Activated T-cell treated with anti-CD3 and anti-CD28 coated beads, Interleukin-2, amount 50 U/mL, for 24 hours (primary cell): Measurements from ENCODE around the gene MRPL21.

Experiments used
- DNase-seq: peaks from one replicate; pipeline ENCODE4 v3.0.0-alpha.2; 2020
- H3K27ac Mint-ChIP-seq: 2 replicates; pipeline ENCODE4 v1.8.0; 2020; ENCODE audit warnings: mild to moderate bottlenecking, mixed read lengths
- H3K27me3 Mint-ChIP-seq: 2 replicates; pipeline ENCODE4 v1.8.0; 2020; ENCODE audit warnings: mixed read lengths
- H3K36me3 Mint-ChIP-seq: 2 replicates; pipeline ENCODE4 v1.8.0; 2020; ENCODE audit warnings: low read depth, mixed read lengths
- H3K4me1 Mint-ChIP-seq: 2 replicates; pipeline ENCODE4 v1.8.0; 2020; ENCODE audit warnings: low read depth, mixed read lengths
- H3K4me3 Mint-ChIP-seq: 2 replicates; pipeline ENCODE4 v1.8.0; 2020; ENCODE audit warnings: mild to moderate bottlenecking, moderate library complexity, mixed read lengths
- H3K9me3 Mint-ChIP-seq: 2 replicates; pipeline ENCODE4 v1.8.0; 2020; ENCODE audit warnings: mixed read lengths

The MRPL21 gene

DNA sequence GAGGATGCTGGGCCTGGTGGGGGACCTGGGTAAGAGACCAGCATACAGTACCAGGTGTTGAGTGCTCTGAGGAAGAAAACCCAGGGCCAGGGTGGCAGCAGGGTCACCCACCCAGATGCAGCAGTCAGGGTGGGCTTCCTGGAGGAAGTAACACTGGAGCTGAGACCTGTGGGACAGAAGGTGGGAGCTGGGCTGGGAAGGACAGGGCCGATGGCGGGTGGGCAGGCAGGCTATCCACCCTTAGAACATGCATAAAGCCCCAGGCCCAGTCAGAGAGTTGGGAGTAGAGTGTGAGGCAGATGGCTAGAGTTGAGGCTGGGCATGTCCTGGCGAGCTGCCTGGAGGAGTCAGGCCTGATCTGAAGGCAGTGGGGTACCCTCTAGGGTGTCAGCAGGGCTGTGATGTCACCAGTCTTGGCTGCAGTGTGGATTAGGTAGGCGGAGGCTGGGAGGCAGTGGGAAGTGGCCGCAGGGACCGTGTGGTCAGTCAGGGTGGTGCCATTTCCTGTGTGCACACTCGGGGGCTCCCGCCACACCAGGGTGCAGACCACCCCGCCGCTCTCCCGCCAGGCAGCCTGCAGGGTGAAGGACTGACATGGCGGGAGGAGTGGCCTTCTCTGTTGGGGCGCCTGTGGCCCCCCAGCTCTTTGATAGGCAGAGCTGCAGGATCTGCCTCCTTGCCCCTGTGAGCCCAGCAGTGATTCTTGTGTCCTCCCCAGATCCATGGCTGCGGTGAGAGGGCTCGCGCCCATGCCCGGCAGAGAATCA lies 35.4 kb upstream of the MRPL21 start:
- Mint-ChIP-seq H3K36me3 (peaks cover 72% of the 10 kb centered on the region), H3K9me3 (no peaks in the 10 kb centered on the region), H3K27me3 (no peaks in the 10 kb centered on the region), H3K4me1 (no peaks in the 10 kb centered on the region), H3K27ac (peak overlapping the region; percentile 28), H3K4me3 (no peak overlapping the region)
- DNase-seq = no peak

DNA sequence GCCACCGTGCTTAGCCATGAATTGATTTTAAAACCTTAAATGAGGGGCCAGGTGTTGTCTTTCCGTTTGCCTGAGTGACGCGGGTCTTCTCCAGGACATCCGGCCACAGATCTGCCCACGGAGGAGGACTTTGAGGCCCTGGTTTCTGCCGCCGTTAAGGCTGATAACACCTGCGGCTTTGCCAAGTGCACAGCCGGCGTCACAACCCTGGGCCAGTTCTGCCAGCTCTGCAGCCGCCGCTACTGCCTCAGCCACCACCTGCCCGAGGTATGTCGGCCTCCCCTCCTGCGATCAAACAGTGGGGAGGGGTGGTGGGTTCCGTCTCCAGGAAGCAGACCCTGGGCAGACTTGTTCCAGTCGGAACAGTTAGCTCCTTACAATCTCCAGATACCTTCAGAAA lies 34.5 kb upstream of the MRPL21 start:
- H3K36me3 Mint-ChIP-seq = peaks cover 78% of the 10 kb centered on the region
- H3K4me3 Mint-ChIP-seq = no peak overlapping the region
- no peaks in the 10 kb centered on the region for H3K27me3 Mint-ChIP-seq
- H3K27ac Mint-ChIP-seq = no peak overlapping the region
- no peak for DNase-seq
- H3K9me3 Mint-ChIP-seq = no peaks in the 10 kb centered on the region
- no peaks in the 10 kb centered on the region for H3K4me1 Mint-ChIP-seq

DNA sequence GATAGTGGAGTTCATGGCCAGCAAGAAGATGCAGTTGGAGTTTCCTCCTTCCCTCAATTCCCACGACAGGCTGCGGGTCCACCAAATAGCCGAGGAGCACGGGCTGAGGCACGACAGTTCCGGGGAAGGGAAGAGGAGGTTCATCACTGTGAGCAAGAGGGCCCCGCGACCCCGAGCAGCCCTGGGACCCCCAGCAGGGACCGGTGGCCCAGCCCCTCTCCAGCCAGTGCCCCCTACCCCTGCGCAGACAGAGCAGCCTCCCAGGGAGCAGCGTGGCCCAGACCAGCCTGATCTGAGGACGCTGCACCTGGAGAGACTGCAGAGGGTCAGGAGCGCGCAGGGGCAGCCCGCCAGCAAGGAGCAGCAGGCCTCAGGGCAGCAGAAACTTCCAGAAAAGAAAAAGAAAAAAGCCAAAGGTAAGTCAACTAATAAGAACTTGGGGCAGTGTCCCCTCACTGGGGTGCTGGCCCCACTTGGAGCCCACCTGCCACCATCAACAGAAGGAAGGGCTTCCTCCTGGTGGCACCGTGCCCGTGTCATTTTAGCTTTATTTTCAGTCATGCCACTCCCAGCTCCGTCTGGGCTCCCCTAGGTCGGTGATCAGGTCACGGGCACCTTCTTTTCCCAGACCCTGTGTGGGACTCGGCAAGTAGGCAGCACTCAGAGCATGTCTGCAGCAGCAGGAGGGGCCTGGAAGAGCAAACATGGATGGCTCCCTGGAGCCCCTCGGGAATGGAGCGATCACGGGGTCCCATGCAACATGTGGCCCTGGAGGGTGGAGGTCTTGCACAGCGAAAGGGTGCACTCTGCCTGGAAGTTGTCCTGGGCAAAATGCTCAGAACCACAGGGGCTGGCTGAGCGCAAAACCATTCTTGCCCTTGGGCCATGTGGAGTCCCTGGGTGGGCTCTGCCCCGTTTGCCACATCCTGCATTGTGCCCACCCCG lies 33.3 kb upstream of the MRPL21 start:
- H3K36me3 Mint-ChIP-seq = peaks cover 84% of the 10 kb centered on the region
- H3K27ac Mint-ChIP-seq = no peak overlapping the region
- H3K4me1 Mint-ChIP-seq = no peaks in the 10 kb centered on the region
- no peaks in the 10 kb centered on the region for H3K27me3 Mint-ChIP-seq
- DNase-seq = no peak
- H3K9me3 Mint-ChIP-seq = no peaks in the 10 kb centered on the region
- H3K4me3 Mint-ChIP-seq = no peak overlapping the region

DNA sequence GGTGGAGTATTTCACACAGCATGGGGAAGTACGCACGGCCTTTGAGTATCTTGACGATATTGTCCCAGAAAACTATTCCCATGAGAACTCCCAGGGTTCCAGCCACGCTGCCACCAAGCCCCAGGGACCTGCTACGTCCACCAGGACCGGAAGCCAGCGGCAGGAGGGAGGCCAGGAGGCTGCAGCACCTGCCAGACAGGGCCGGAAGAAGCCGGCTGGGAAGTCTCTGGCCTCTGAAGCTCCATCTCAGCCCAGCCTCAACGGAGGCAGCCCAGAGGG lies 32.7 kb upstream of the MRPL21 start:
- Mint-ChIP-seq H3K27me3 (no peaks in the 10 kb centered on the region), H3K4me1 (no peaks in the 10 kb centered on the region), H3K9me3 (no peaks in the 10 kb centered on the region), H3K27ac (no peak overlapping the region), H3K4me3 (no peak overlapping the region), H3K36me3 (peaks cover 87% of the 10 kb centered on the region)
- no peak for DNase-seq

DNA sequence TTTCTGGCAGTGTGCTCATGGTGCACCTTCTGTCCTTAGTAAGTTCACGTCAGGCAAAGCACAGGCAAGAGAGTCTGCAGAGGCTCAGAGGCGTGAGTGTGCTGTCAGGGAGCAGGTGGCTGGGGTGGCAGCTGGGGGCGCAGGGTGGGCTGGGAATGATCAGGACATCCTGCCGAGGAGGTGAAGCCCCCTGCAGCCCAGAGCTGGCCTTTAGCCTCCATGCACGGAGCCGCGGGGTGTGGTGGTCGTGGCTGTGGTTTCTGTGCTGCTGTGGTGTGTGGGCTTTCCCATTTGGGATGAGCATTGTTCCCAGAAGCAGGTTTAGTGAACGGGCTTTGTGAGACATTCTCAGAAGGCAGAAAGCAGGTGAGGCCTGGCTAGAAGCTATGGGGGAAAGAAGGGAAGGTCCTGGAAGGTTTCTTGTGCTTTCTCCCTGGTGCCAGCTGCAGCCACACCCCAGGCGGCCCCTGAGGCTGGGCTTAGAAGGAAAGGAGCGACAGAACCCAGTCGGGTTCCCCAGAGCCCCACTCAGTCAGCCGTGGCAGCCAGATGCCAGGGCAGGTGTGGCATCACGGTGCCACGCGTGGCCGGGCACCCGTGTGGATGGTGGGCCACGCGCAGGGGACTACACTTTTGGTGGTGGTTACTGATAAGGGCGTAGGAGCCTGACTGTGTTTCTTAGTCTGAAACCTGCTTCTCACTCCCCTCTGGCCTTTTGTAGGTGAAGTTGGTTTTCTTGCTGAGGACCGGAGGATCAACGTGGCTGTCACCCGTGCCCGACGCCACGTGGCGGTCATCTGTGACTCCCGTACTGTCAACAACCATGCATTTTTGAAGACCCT lies 32.1 kb upstream of the MRPL21 start:
- Mint-ChIP-seq H3K27me3 (no peaks in the 10 kb centered on the region), H3K4me1 (no peaks in the 10 kb centered on the region), H3K27ac (no peak overlapping the region), H3K9me3 (no peaks in the 10 kb centered on the region), H3K4me3 (no peak overlapping the region), H3K36me3 (peaks cover 85% of the 10 kb centered on the region)
- DNase-seq = no peak

DNA sequence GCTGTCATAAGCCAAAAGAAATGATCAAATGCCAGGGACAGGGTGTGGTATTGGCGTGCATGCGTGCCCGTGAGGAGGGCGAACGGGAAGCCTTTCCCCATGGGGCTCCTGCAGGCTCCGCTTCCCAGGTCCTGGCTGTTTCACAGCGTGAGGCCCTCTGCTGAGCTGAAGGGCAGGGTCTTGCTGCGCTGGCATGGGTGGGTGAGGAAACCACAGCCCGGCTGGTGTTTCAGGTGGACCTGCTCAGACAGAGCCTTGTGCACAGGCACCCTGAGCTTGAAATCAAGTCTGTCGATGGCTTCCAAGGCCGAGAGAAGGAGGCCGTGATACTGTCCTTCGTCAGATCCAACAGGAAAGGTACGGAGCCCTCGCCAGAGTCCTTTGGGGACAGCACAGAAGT lies 31.4 kb upstream of the MRPL21 start:
- Mint-ChIP-seq H3K4me3 (no peak overlapping the region), H3K27me3 (no peaks in the 10 kb centered on the region), H3K4me1 (no peaks in the 10 kb centered on the region), H3K36me3 (peaks cover 85% of the 10 kb centered on the region), H3K9me3 (no peaks in the 10 kb centered on the region), H3K27ac (no peak overlapping the region)
- DNase-seq = no peak

DNA sequence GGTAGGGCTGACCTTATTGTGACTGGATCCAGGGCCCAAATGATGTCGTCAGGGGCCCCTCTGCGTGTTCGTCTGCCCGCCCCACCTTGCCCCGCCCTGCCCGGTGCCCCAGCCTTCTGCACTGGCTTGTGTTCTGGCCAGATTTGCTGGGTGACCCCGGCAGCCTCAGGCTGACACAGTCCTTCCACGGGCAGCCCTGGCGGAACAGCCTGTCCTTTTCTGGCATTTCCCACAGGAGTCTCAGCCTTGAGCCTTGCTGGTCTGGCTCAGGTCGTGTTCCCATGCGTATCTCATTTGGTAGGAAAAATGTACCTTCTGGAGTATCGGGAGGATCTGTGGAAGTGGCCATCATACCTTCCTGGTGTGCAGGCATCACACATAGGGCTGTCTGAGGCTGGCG lies 31.0 kb upstream of the MRPL21 start:
- H3K36me3 Mint-ChIP-seq = peaks cover 86% of the 10 kb centered on the region
- no peak overlapping the region for H3K4me3 Mint-ChIP-seq
- DNase-seq = no peak
- H3K27ac Mint-ChIP-seq = no peak overlapping the region
- no peaks in the 10 kb centered on the region for H3K9me3 Mint-ChIP-seq
- H3K27me3 Mint-ChIP-seq = no peaks in the 10 kb centered on the region
- H3K4me1 Mint-ChIP-seq = no peaks in the 10 kb centered on the region

DNA sequence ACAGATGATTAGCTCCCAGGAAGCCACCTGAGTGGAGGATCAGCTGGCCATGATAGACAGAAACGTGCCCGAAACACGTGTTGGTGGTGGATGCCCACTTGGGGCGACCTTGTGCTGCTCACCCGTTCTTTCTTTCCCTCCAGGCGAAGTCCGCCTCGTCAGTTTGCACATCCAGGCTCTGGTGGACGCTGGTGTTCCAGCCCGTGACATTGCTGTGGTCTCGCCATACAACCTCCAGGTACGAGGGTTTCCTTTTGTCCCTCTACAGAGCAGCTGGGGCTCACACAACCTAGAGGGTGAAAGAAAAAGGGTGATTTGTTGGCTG lies 30.7 kb upstream of the MRPL21 start:
- no peak overlapping the region for H3K27ac Mint-ChIP-seq
- H3K36me3 Mint-ChIP-seq = peaks cover 86% of the 10 kb centered on the region
- DNase-seq = no peak
- H3K4me3 Mint-ChIP-seq = no peak overlapping the region
- no peaks in the 10 kb centered on the region for H3K27me3 Mint-ChIP-seq
- no peaks in the 10 kb centered on the region for H3K9me3 Mint-ChIP-seq
- no peaks in the 10 kb centered on the region for H3K4me1 Mint-ChIP-seq

DNA sequence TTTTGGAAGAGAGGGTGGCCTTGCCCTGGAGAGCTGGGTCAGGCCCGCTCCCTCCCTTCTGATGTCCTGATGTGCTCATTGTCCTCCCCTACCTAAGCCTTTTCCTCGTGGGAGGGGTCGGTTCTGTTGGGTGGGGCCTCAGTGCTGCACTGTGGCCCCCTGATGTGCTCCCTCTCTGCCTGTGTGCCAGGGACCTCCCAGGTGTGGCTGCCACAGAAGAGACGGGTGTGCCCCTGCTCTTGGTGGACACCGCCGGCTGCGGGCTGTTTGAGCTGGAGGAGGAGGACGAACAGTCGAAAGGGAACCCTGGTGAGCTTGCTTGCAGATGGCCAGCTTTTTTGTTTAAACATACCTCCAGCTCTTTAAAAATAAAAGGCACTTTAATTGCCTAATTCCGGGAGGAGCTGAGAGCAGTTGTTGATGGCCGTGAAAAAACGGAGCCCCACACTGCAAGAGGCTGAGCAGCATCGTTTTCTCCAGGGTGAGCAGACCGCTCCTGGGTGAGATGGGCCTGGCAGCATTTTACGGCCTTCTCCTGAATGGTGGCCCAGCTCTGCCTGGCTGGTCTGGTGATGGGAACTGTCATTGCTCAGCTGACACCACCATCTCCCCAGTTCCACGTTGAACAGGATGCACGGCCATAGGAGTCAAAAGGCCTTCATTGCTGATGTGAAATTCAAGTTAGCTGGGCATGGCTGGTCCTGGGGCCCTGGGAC lies 30.1 kb upstream of the MRPL21 start:
- no peak for DNase-seq
- Mint-ChIP-seq H3K36me3 (peaks cover 86% of the 10 kb centered on the region), H3K27me3 (no peaks in the 10 kb centered on the region), H3K27ac (no peak overlapping the region), H3K4me3 (no peak overlapping the region), H3K4me1 (no peaks in the 10 kb centered on the region), H3K9me3 (no peaks in the 10 kb centered on the region)

DNA sequence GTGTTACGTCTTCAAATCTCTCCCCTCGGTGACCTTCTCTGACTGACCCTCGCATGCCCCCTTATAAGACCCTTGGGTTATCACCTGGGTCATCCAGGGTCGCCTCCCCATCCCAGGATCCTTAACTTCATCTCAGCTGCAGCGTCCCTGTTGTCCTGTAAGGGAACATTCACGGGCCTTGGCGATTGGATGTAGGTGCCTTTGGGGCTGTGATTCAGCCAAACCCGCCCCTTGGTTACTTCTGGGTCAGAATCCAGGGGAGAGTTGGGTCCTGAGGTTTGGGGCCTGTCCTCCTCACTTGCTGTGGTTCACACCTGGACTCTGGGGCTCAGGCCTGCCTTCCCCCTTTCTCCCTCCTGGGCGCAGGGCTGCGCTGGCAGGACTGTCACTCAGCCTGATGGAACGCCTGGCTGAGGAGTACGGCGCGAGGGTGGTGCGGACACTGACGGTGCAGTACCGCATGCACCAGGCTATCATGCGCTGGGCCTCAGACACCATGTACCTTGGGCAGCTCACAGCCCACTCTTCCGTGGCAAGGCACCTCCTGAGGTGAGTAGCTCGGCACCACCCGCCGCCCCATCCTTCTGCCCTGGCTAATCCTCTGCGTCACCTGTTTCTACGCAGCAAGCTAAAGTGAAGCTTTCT lies 29.4 kb upstream of the MRPL21 start:
- H3K36me3 Mint-ChIP-seq = peaks cover 86% of the 10 kb centered on the region
- no peaks in the 10 kb centered on the region for H3K4me1 Mint-ChIP-seq
- no peak overlapping the region for H3K27ac Mint-ChIP-seq

DNA sequence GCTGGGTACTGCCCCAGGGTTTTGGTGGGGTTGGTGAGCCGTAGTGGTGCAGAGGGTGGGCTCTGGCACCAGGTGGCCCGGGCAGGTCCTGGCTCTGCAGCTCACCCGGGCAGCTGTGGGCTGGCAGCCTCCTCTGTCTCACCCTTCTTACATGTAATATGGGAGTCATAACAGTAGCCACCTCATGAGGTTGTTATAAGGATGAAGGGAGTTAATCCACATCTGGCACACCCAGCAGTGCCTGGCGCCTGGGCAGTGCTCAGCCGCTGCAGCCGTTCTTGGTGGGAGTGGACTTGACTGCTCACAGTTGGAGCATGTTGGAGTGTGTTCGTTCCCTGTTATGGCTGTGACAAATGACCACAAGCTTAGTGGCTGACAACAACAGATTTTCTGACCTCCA lies 28.7 kb upstream of the MRPL21 start:
- H3K4me3 Mint-ChIP-seq = no peak overlapping the region
- no peak overlapping the region for H3K27ac Mint-ChIP-seq
- DNase-seq = no peak
- H3K9me3 Mint-ChIP-seq = no peaks in the 10 kb centered on the region
- H3K4me1 Mint-ChIP-seq = no peaks in the 10 kb centered on the region
- H3K27me3 Mint-ChIP-seq = no peaks in the 10 kb centered on the region
- H3K36me3 Mint-ChIP-seq = peaks cover 86% of the 10 kb centered on the region

More for the DNA sequence above, 29.4 kb upstream of the MRPL21 start:
- no peaks in the 10 kb centered on the region for H3K9me3 Mint-ChIP-seq
- DNase-seq = no peak
- no peak overlapping the region for H3K4me3 Mint-ChIP-seq
- no peaks in the 10 kb centered on the region for H3K27me3 Mint-ChIP-seq

DNA sequence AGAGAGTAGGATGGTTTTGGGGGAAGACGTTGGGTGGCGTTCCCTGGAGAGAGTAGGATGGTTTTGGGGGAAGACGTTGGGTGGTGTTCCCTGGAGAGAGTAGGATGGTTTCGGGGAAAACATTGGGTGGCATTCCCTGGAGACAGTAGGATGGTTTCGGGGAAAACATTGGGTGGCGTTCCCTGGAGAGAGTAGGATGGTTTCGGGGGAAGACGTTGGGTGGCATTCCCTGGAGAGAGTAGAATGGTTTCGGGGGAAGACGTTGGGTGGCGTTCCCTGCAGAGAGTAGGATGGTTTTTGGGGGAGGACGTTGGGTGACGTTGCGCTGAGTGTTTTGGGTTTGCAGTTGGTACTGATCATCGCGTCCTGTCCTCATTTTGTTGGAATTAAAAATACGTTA lies 28.3 kb upstream of the MRPL21 start:
- no peak overlapping the region for H3K4me3 Mint-ChIP-seq
- H3K36me3 Mint-ChIP-seq = peaks cover 86% of the 10 kb centered on the region
- DNase-seq = no peak
- no peaks in the 10 kb centered on the region for H3K27me3 Mint-ChIP-seq
- H3K9me3 Mint-ChIP-seq = peaks cover 2% of the 10 kb centered on the region
- no peak overlapping the region for H3K27ac Mint-ChIP-seq
- no peaks in the 10 kb centered on the region for H3K4me1 Mint-ChIP-seq

DNA sequence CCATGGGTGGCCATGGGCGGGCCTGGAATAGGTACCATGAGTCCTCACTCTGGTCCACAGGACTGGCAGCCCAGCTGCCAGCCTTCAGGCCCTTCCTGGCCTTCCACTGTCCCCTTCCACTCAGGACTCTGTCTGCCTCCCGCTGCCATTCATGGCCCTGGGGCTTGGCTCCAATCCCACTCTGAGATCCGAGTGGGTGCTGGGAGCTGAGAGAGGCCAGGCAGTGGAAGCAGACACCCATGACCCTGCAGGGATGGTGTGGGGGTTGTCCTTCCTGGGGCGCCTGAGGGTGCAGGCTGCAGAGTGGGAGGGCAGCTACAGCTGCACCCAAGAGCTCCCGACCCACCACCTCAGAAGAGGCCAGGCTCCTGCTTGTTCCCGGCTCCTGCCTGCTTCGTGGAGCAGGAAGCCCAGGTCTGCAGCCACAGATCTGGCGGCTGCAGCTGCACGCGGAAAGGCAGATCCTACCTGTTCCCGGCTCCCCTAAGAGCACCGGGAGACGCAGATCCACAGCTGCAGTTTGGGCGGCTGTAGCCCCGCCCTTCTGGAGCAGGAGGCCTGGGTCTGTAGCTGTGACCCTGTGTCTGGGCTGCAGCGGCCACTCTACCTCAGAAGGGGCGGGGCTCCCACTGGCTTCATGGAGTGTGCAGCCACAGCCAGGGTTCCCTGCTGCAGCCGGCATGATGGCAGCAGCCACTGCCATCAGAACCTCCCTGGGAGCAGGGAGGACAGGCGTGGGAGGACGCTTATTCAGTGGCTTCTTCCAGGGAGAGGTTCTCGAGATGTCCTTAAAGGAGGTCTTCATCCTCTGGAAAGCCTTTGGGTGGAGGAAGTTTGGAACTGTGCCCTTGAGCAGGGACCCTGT lies 27.6 kb upstream of the MRPL21 start:
- Mint-ChIP-seq H3K27ac (no peak overlapping the region), H3K36me3 (peaks cover 87% of the 10 kb centered on the region), H3K4me1 (no peaks in the 10 kb centered on the region), H3K27me3 (no peaks in the 10 kb centered on the region), H3K9me3 (peaks cover 3% of the 10 kb centered on the region), H3K4me3 (no peak overlapping the region)
- no peak for DNase-seq
